ENCODE measurements around the gene SLCO3A1.
"Not testable (repeated sequence)": the region's sequence is repeated elsewhere in the genome, so short reads cannot be mapped to it uniquely, and the experiment has no call there.

Gene SLCO3A1

DNA sequence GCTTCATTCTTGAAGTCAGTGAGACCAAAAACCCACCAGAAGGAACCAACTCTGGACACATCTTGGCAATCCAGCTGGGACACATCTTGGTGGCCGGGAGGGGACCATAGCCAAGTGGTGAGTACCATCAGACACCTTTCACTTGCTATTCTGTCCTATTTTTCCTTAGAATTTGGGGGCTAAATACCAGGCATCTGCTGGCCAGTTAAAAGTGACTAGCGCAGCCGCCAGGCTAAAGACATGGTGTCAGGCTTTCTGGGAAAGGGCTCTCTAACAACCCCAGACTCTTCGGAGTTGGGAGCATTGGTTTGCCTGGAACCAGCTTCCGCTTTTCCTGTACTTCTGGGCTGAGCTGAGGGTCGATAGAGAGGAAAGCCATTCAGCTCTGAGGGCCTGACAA is 354.1 kb downstream of the SLCO3A1 start:
- not testable (repeated sequence) for DNase-seq (ENCODE audit: low read depth in 3 of 3)

All from stimulated activated CD4-positive, alpha-beta T cell treated with anti-CD3 and anti-CD28 coated beads, TNF-alpha, amount 100 ng/mL, for 4 hours (primary cell).